ENCODE measurements around the gene MYBBP1A. TPM values are rescaled to one million over a fixed set of nuclear protein-coding genes. Genes with fewer than 3 reads are reported as not detected.

Gene MYBBP1A
- total and polyA plus RNA-seq, 2 of the 8 experiments (the other 6 are each of a cell fraction or from before 2014, with no cell fraction given), result 46.8 to 151 TPM

DNA sequence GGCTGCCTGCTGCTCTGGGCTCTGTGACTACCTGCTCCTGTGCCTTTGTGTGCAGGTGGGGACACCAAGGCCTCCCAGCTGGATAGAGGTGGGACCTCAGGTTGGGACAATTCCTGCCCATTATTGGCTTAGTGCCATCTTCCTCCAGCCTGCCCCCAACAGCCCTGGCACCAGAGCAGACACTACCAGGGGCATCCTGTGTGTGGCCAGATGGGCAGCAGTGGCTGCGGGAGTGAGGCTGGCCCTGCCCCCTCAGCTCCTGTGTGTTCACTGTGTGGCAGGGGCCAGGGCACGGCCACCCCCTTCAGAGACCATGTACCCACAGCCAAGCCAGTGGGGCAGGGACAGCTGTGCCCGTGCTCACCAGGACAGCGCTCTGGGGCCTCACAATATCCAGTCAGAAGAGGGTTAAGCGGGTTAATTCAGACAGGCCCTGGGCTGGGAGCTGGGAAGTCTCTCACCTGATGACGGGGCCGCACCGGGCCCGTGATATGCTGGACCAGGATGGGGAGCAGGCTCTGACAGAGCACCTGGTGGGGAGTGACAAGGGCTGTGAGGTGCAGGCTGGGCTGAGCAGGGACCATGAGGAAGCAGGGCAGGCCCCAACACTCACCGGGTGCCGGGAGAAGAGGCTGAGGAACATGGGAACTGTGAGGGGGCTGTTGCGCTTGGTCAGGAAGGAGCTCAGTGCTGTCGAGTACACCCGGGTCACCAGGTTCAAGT, 13.0 kb downstream of the MYBBP1A start:
- no peak overlapping the region for H4K8ac ChIP-seq (ENCODE audit: extremely low read depth, insufficient read depth, low read length)
- H3K23me2 ChIP-seq (ENCODE audit: low read depth, low read length), result no peaks in the 10 kb centered on the region
- no peak overlapping the region for H2BK5ac ChIP-seq (ENCODE audit: low read depth, low read length)
- H4K91ac ChIP-seq (replicated peaks; ENCODE audit: insufficient read length, low read length), result no peak overlapping the region
- H3K23ac ChIP-seq (ENCODE audit: insufficient read length), result no peak overlapping the region
- no peak overlapping the region for H3K14ac ChIP-seq (ENCODE audit: insufficient read length)
- H3K27me3 ChIP-seq (replicated peaks in 1 of 4; ENCODE audit: control insufficient read depth in 3 of 4, extremely low read depth in 1 of 4, insufficient read depth in 3 of 4, low read length in 3 of 4), result no peaks in the 10 kb centered on the region
- H3K4ac ChIP-seq (replicated peaks; ENCODE audit: insufficient read length, low read depth, low read length), result no peak overlapping the region
- DNase-seq (ENCODE audit: low read depth in 1 of 2, low spot score in 2 of 2) (no peak), FAIRE-seq (no peak)
- H3K79me1 ChIP-seq (ENCODE audit: low read depth, low read length), result no peaks in the 10 kb centered on the region
- no peak overlapping the region for H2AFZ ChIP-seq (ENCODE audit: low read length)
- H2AK5ac ChIP-seq (ENCODE audit: low read depth, low read length), result no peak overlapping the region
- H3K9ac ChIP-seq (replicated peaks in 1 of 4; ENCODE audit: extremely low read depth in 1 of 4, low read depth in 3 of 4, low read length in 3 of 4), result no peak overlapping the region
- no peak overlapping the region for H4K5ac ChIP-seq (ENCODE audit: insufficient read length, low read depth, low read length)
- H3K18ac ChIP-seq (ENCODE audit: extremely low read depth, low read length), result no peak overlapping the region
- WGBS, 2 experiments (ENCODE audit: extremely low coverage in 1 of 2, insufficient coverage in 1 of 2, insufficient read length in 1 of 2, insufficient replicate concordance in 2 of 2, low coverage in 1 of 2, low lambda C conversion rate in 2 of 2, missing lambda C conversion rate in 1 of 2), result 90% methylated on average over 14 of the region's 14 CpGs; no CpG with 5 or more reads in 1 of the 2 experiments
- H3K36me3 ChIP-seq (ENCODE audit: control insufficient read depth in 2 of 4, insufficient read depth in 4 of 4, low read length in 3 of 4), result peaks cover 29 to 77% (median 52%) of the 10 kb centered on the region in 4 experiments
- H2BK20ac ChIP-seq (ENCODE audit: low read length), result no peak overlapping the region
- H2BK120ac ChIP-seq (replicated peaks; ENCODE audit: low read depth, low read length), result no peak overlapping the region
- no peak for TF ChIP-seq SRF (IDR thresholded peaks at IDR 0.05; ENCODE audit: low read depth, low read length)
- TF ChIP-seq BACH1 (IDR thresholded peaks at IDR 0.05; ENCODE audit: low read length), result no peak
- TF ChIP-seq SIX5 (IDR thresholded peaks at IDR 0.05; ENCODE audit: low read depth, low read length), result no peak
- no peak for TF ChIP-seq KDM4A (IDR thresholded peaks at IDR 0.05; ENCODE audit: low read depth, low read length, severe bottlenecking)
- TF ChIP-seq JUND (IDR thresholded peaks at IDR 0.05; ENCODE audit: low read length), result no peak
- no peak for TF ChIP-seq HDAC6 (IDR thresholded peaks at IDR 0.05; ENCODE audit: low read depth, low read length)
- TF ChIP-seq SIN3A (conservative IDR thresholded peaks at IDR 0.05 in 1 of 2, IDR thresholded peaks at IDR 0.05 in 1 of 2; ENCODE audit: low read depth in 1 of 2, low read length in 2 of 2), result no peak
- no peak for TF ChIP-seq SP2 (IDR thresholded peaks at IDR 0.05; ENCODE audit: low read length)
- no peak for TF ChIP-seq USF2 (IDR thresholded peaks at IDR 0.05; ENCODE audit: low read length)
- no peaks in the 10 kb centered on the region for H3K9me3 ChIP-seq (ENCODE audit: insufficient read depth in 2 of 2, low read depth in 1 of 2, low read length in 1 of 2)
- H3K56ac ChIP-seq (replicated peaks; ENCODE audit: insufficient read length, low read depth, low read length), result no peak overlapping the region
- H3K27ac ChIP-seq (ENCODE audit: low read depth, low read length), result no peak overlapping the region
- CTCF ChIA-PET (ENCODE audit: partially characterized antibody), result interaction anchor here (0.8 to 1.6 kb wide), 8 partner anchors 9 to 129 kb away, joined by 3 to 6 read pairs (median 3); no protein-coding TSS in a partner anchor
- POLR2A ChIA-PET (ENCODE audit: partially characterized antibody), result interaction anchor here (0.9 to 37.1 kb wide), 5 partner anchors 5 to 168 kb away, joined by 3 to 546 read pairs (median 4); partner anchors contain the start of genes GGT6 and MYBBP1A
- H3K4me2 ChIP-seq (ENCODE audit: insufficient read depth in 1 of 2, low read depth in 2 of 2, low read length in 2 of 2), result no peak overlapping the region
- H3K4me1 ChIP-seq (replicated peaks in 1 of 4; ENCODE audit: control insufficient read depth in 3 of 4, insufficient read depth in 4 of 4, low read length in 3 of 4), result peaks cover 0 to 2% (median under 1%) of the 10 kb centered on the region in 4 experiments; a peak in 3 of 7 replicates
- no peaks in the 10 kb centered on the region for H3K79me2 ChIP-seq (ENCODE audit: control insufficient read depth in 1 of 2, insufficient read depth in 2 of 2, low read length in 2 of 2)
- no peak overlapping the region for H2BK15ac ChIP-seq (ENCODE audit: low read length)
- no peak overlapping the region for H2BK12ac ChIP-seq (ENCODE audit: low read depth, low read length)
- peaks cover 11 to 38% of the 10 kb centered on the region in 2 experiments for H4K20me1 ChIP-seq (replicated peaks in 1 of 2; ENCODE audit: control insufficient read depth in 1 of 2, insufficient read depth in 2 of 2, low read length in 2 of 2)
- H3K4me3 ChIP-seq (ENCODE audit: extremely low read depth in 1 of 4, insufficient read depth in 2 of 4, low read depth in 3 of 4, low read length in 4 of 4), result no peak overlapping the region
